ENCODE data around the gene GLT1D1. TPM values are rescaled to one million over a fixed set of nuclear protein-coding genes. Genes with fewer than 3 reads are reported as not detected.

Gene GLT1D1
- total and polyA plus RNA-seq, 2 of the 8 experiments (the other 6 are each of a cell fraction or from before 2014, with no cell fraction given): 1.5 to 3.6 TPM

- FAIRE-seq (no peak), DNase-seq (ENCODE audit: low read depth in 1 of 2, low spot score in 2 of 2) (no peak)
- H3K9me3 ChIP-seq (ENCODE audit: insufficient read depth in 2 of 2, low read depth in 1 of 2, low read length in 1 of 2): peaks cover 6 to 10% of the 10 kb centered on the region in 2 experiments; a peak in 3 of 4 replicates
- H3K23ac ChIP-seq (ENCODE audit: insufficient read length): no peak overlapping the region
- H2AFZ ChIP-seq (ENCODE audit: low read length): no peak overlapping the region
- no peak overlapping the region for H2AK5ac ChIP-seq (ENCODE audit: low read depth, low read length)
- no peaks in the 10 kb centered on the region for H3K79me2 ChIP-seq (ENCODE audit: control insufficient read depth in 1 of 2, insufficient read depth in 2 of 2, low read length in 2 of 2)
- no peak overlapping the region for H2BK120ac ChIP-seq (replicated peaks; ENCODE audit: low read depth, low read length)
- H3K18ac ChIP-seq (ENCODE audit: extremely low read depth, low read length): no peak overlapping the region
- no peak overlapping the region for H2BK20ac ChIP-seq (ENCODE audit: low read length)
- no peaks in the 10 kb centered on the region for H4K20me1 ChIP-seq (replicated peaks in 1 of 2; ENCODE audit: control insufficient read depth in 1 of 2, insufficient read depth in 2 of 2, low read length in 2 of 2)
- H3K79me1 ChIP-seq (ENCODE audit: low read depth, low read length): no peaks in the 10 kb centered on the region
- no peaks in the 10 kb centered on the region for H3K4me1 ChIP-seq (replicated peaks in 1 of 4; ENCODE audit: control insufficient read depth in 3 of 4, insufficient read depth in 4 of 4, low read length in 3 of 4)
- H3K27ac ChIP-seq (ENCODE audit: low read depth, low read length): no peak overlapping the region
- no peak overlapping the region for H4K5ac ChIP-seq (ENCODE audit: insufficient read length, low read depth, low read length)
- TF ChIP-seq CTCF (IDR thresholded peaks at IDR 0.05; ENCODE audit: control extremely low read depth in 1 of 3, insufficient read depth in 1 of 3, low read depth in 1 of 3, low read length in 3 of 3) (no peak), SIX5 (IDR thresholded peaks at IDR 0.05; ENCODE audit: low read depth, low read length) (no peak), TCF12 (IDR thresholded peaks at IDR 0.05; ENCODE audit: low read depth, low read length) (no peak), KDM4A (IDR thresholded peaks at IDR 0.05; ENCODE audit: low read depth, low read length, severe bottlenecking) (no peak), CREB1 (IDR thresholded peaks at IDR 0.05) (no peak), HDAC2 (IDR thresholded peaks at IDR 0.05; ENCODE audit: borderline replicate concordance in 1 of 2, low read depth in 2 of 2, low read length in 2 of 2) (no peak), SRF (IDR thresholded peaks at IDR 0.05; ENCODE audit: low read depth, low read length) (no peak)
- ChIA-PET POLR2A (ENCODE audit: partially characterized antibody) (no interaction called here), CTCF (ENCODE audit: partially characterized antibody) (no interaction called here)
- no peak overlapping the region for H2BK12ac ChIP-seq (ENCODE audit: low read depth, low read length)
- no peak overlapping the region for H3K56ac ChIP-seq (replicated peaks; ENCODE audit: insufficient read length, low read depth, low read length)
- H4K91ac ChIP-seq (replicated peaks; ENCODE audit: insufficient read length, low read length): no peak overlapping the region
- H3K4me2 ChIP-seq (ENCODE audit: insufficient read depth in 1 of 2, low read depth in 2 of 2, low read length in 2 of 2): no peak overlapping the region
- no peak overlapping the region for H2BK15ac ChIP-seq (ENCODE audit: low read length)
- H3K36me3 ChIP-seq (ENCODE audit: control insufficient read depth in 2 of 4, insufficient read depth in 4 of 4, low read length in 3 of 4): no peaks in the 10 kb centered on the region; a peak in 1 of 8 replicates
- H3K4ac ChIP-seq (replicated peaks; ENCODE audit: insufficient read length, low read depth, low read length): no peak overlapping the region
- no peak overlapping the region for H3K9ac ChIP-seq (replicated peaks in 1 of 4; ENCODE audit: extremely low read depth in 1 of 4, low read depth in 3 of 4, low read length in 3 of 4)
- 76% methylated on average over 2 of the region's 2 CpGs; no CpG with 5 or more reads in 1 of the 2 experiments for WGBS, 2 experiments (ENCODE audit: extremely low coverage in 1 of 2, insufficient coverage in 1 of 2, insufficient read length in 1 of 2, insufficient replicate concordance in 2 of 2, low coverage in 1 of 2, low lambda C conversion rate in 2 of 2, missing lambda C conversion rate in 1 of 2)
- H4K8ac ChIP-seq (ENCODE audit: extremely low read depth, insufficient read depth, low read length): no peak overlapping the region
- H3K14ac ChIP-seq (ENCODE audit: insufficient read length): no peak overlapping the region
- H3K27me3 ChIP-seq (replicated peaks in 1 of 4; ENCODE audit: control insufficient read depth in 3 of 4, extremely low read depth in 1 of 4, insufficient read depth in 3 of 4, low read length in 3 of 4): no peaks in the 10 kb centered on the region
- no peak overlapping the region for H2BK5ac ChIP-seq (ENCODE audit: low read depth, low read length)
- H3K4me3 ChIP-seq (ENCODE audit: extremely low read depth in 1 of 4, insufficient read depth in 2 of 4, low read depth in 3 of 4, low read length in 4 of 4): no peak overlapping the region
- H3K23me2 ChIP-seq (ENCODE audit: low read depth, low read length): no peaks in the 10 kb centered on the region
Measured at GRCh38 chr12:128871516-128871892, 18.2 kb downstream of the GLT1D1 start.

Measured in H1 (cell line).